Measurements from ENCODE around the gene HSDL1. TPM values are rescaled to one million over a fixed set of nuclear protein-coding genes. Genes with fewer than 3 reads are reported as not detected.

The HSDL1 gene
- total and polyA plus RNA-seq, 2 of the 4 experiments (the other 2 are of a cell fraction) = 11.6 to 18.3 TPM

DNA sequence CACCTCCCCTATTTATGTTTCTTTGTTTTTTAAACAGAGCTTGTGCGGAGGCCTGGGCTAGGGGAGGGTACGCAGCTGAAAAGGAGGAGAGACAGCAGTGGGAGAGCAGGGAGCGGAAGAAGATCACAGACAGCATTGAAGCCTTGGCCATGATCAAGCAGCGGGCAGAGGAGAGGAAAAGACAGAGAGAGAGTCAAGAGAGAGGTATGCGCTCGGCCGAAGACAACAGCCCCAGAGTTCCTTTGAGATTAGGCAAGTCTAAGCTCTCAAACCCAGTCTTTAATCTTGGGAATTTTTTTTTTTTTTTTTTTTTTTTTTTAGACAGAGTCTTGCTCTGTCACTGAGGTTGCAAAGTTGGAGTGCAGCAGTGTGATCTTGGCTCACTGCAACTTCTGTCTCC, 20.8 kb upstream of the HSDL1 start:
- POLR2A ChIA-PET (ENCODE audit: unreplicated experiment) = no interaction called here
- no peak overlapping the region for H3K9ac ChIP-seq (ENCODE audit: low read depth, low read length)
- intact Hi-C loops (cut with micrococcal nuclease) = no loop called here
- H4K5ac ChIP-seq (ENCODE audit: low read depth, low read length) = no peak overlapping the region
- no TSS peak for BruUV-seq (replicated peaks)
- DNase-seq (no peak), ATAC-seq (ENCODE audit: low read depth) (no peak)
- H4K8ac ChIP-seq (ENCODE audit: low read depth in 2 of 2, low read length in 2 of 2) = no peak overlapping the region
- no peak overlapping the region for H3K56ac ChIP-seq (ENCODE audit: extremely low read depth, insufficient read depth, low read length)
- H2BK120ac ChIP-seq (ENCODE audit: low read depth, low read length) = no peak overlapping the region
- H3K4ac ChIP-seq (ENCODE audit: low read depth, low read length) = no peak overlapping the region
- H3K79me1 ChIP-seq (ENCODE audit: low read depth in 1 of 2, low read length in 2 of 2) = no peaks in the 10 kb centered on the region
- H3K23ac ChIP-seq (ENCODE audit: low read depth, low read length) = no peak overlapping the region
- no peak overlapping the region for H3K14ac ChIP-seq (replicated peaks; ENCODE audit: low read depth, low read length)
- H3K27me3 ChIP-seq (ENCODE audit: control insufficient read depth, insufficient read depth, low read length) = peaks cover 45% of the 10 kb centered on the region
- H3K27ac ChIP-seq (ENCODE audit: insufficient read depth, low read length) = no peak overlapping the region
- no peak overlapping the region for H3K18ac ChIP-seq (ENCODE audit: low read depth, low read length)
- H3K9me1 ChIP-seq (ENCODE audit: insufficient read depth, low read length) = no peaks in the 10 kb centered on the region
- no peak overlapping the region for H3K4me2 ChIP-seq (ENCODE audit: low read depth, low read length)
- in situ Hi-C loops (cut with MboI; ENCODE audit: low sequenced_read_pairs) = no loop called here
- dilution Hi-C loops (cut with HindIII; ENCODE audit: low sequenced_read_pairs, unreplicated experiment) = no loop called here
- no peak overlapping the region for H3K4me3 ChIP-seq (ENCODE audit: insufficient read depth, low read depth, low read length)
- no peaks in the 10 kb centered on the region for H3K9me3 ChIP-seq (ENCODE audit: control insufficient read depth, insufficient read depth, low read length)
- no peak overlapping the region for H2BK5ac ChIP-seq (ENCODE audit: low read depth, low read length, poor library complexity, severe bottlenecking)
- no peak overlapping the region for H2AK9ac ChIP-seq (replicated peaks; ENCODE audit: low read depth, low read length, poor library complexity)
- no peaks in the 10 kb centered on the region for H3K4me1 ChIP-seq (ENCODE audit: control insufficient read depth, insufficient read depth, low read length)
- H2AK5ac ChIP-seq (ENCODE audit: low read depth, low read length) = no peak overlapping the region
- TF ChIP-seq, protein P1, sequence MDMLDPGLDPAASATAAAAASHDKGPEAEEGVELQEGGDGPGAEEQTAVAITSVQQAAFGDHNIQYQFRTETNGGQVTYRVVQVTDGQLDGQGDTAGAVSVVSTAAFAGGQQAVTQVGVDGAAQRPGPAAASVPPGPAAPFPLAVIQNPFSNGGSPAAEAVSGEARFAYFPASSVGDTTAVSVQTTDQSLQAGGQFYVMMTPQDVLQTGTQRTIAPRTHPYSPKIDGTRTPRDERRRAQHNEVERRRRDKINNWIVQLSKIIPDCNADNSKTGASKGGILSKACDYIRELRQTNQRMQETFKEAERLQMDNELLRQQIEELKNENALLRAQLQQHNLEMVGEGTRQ (IDR thresholded peaks at IDR 0.05; ENCODE audit: low read depth, low read length) = no peak
- TF ChIP-seq CEBPB (IDR thresholded peaks at IDR 0.05; ENCODE audit: low read depth, low read length) = no peak
- no peak for TF ChIP-seq FOS (IDR thresholded peaks at IDR 0.05; ENCODE audit: low read depth, low read length)
- no peak for TF ChIP-seq MAFK (IDR thresholded peaks at IDR 0.05; ENCODE audit: low read depth, low read length)
- no peak for TF ChIP-seq RFX5 (IDR thresholded peaks at IDR 0.05; ENCODE audit: low read depth, low read length)
- TF ChIP-seq RCOR1 (IDR thresholded peaks at IDR 0.05; ENCODE audit: insufficient replicate concordance, low read length) = no peak
- no peak for TF ChIP-seq NFE2L2 (IDR thresholded peaks at IDR 0.05; ENCODE audit: low read depth, low read length)
- CTCF ChIA-PET = no interaction called here
- H2BK15ac ChIP-seq (ENCODE audit: low read depth, low read length) = no peak overlapping the region
- H2AFZ ChIP-seq (replicated peaks; ENCODE audit: low read length, poor library complexity) = no peak overlapping the region
- no peak overlapping the region for H2BK20ac ChIP-seq (ENCODE audit: low read depth, low read length)
- no peaks in the 10 kb centered on the region for H4K20me1 ChIP-seq (ENCODE audit: insufficient read depth, low read length)
- 100% methylated on average over 2 of the region's 7 CpGs; no CpG with 5 or more reads in 1 of the 2 experiments for WGBS, 2 experiments (ENCODE audit: extremely low coverage in 2 of 2, insufficient read length in 1 of 2)
- H3K36me3 ChIP-seq (ENCODE audit: control insufficient read depth, insufficient read depth, low read length) = no peaks in the 10 kb centered on the region
- H4K91ac ChIP-seq (ENCODE audit: insufficient read depth, low read depth, low read length) = no peak overlapping the region
